Right lobe of liver (tissue), 6 donors: ENCODE data around the gene PRR16. TPM values are rescaled to one million over a fixed set of nuclear protein-coding genes. Genes with fewer than 3 reads are reported as not detected.

Source experiments
- ATAC-seq, 4 donors: fragments of 200-7000 bp; cut with Tn5 transposase; one replicate each; pipeline ENCODE4 v1.9.1; 2020; ENCODE audit warnings: mild to moderate bottlenecking in 4 of 4, moderate library complexity in 4 of 4
- DNase-seq, 3 donors: peaks; one replicate each; pipeline ENCODE4 v3.0.0-alpha.2; 2020
- H3K27ac ChIP-seq, 3 donors: fragments of 200-600 bp; one replicate each; pipeline ENCODE4 v1.8.0; 2022
- H3K27me3 ChIP-seq, 2 donors: fragments of 200-600 bp; one replicate each; pipeline ENCODE4 v1.8.0; 2022
- H3K36me3 ChIP-seq, 4 donors: fragments of 200-600 bp; sonication (generic) in 1 of 4; one replicate each; pipeline versions ENCODE4 v1.5.1 to v1.8.0; 2017 to 2022; ENCODE audit warnings: control low read depth in 1 of 4
- H3K4me1 ChIP-seq, 4 donors: fragments of 200-600 bp; sonication (generic) in 1 of 4; one replicate each; pipeline versions ENCODE4 v1.5.1 to v1.8.0; 2017 to 2022; ENCODE audit warnings: control low read depth in 1 of 4
- H3K4me3 ChIP-seq, 3 donors: fragments of 200-600 bp; one replicate each; pipeline ENCODE4 v1.8.0; 2022
- H3K9me3 ChIP-seq, 4 donors: fragments of 200-600 bp; sonication (generic) in 1 of 4; one replicate each; pipeline versions ENCODE4 v1.5.1 to v1.8.0; 2017 to 2022; ENCODE audit warnings: control low read depth in 1 of 4
- CTCF ChIP-seq, 4 donors: fragments of 200-600 bp in 3 of 4; fragments of 450-650 bp in 1 of 4; IDR thresholded peaks; one replicate each; pipeline versions ENCODE4 v1.5.1 to v1.8.0; 2016 to 2022; ENCODE audit warnings: antibody characterized with exemption in 4 of 4, mild to moderate bottlenecking in 2 of 4
- POLR2A ChIP-seq: fragments of 450-650 bp; IDR thresholded peaks from one replicate; pipeline ENCODE4 v1.6.1; 2017; ENCODE audit warnings: antibody characterized with exemption, mild to moderate bottlenecking
- WGBS: methylation state at CpG from one replicate; pipeline ENCODE4 v1.1.6; 2018; ENCODE audit warnings: low coverage, low lambda C conversion rate; ENCODE audit not compliant: insufficient coverage; ENCODE audit errors: missing lambda C conversion rate; 5-methylcytosine and 5-hydroxymethylcytosine counted together
- intact Hi-C, 2 donors: fragments of 100-400 bp; cut with DNase I; formaldehyde crosslinking; loops; one replicate each; pipeline versions ENCODE4 v1.11.2 to v1.14.1; 2022
- total RNA-seq, 6 experiments: library from RNA; depleted of rRNA in 2 of 6; stranded (reverse); fragments of >200 nt in 2 of 6; fragmentation: NEBNext Ultra II Directional in 3 of 6; extraction: Animal tissue kit (Norgen Biotek cat#: 25700) in 3 of 6; gene quantifications; one replicate each; pipeline versions ENCODE4 v1.1.0 to v1.2.4, GENCODE V29; 2016 to 2023
- donor health status: DM: no; HTN: yes; CAD: no.
- donor health status: DM: no; HTN: no; CAD: no.
- donor health status: DM: no; HTN: no; CAD: no.
- donor health status: DM: no; HTN: yes; CAD: no.
- donor health status: DM: no; HTN: yes; CAD: no.

Gene PRR16
- total RNA-seq, 6 experiments from 2014 or later = 0.16 to 1.2 (median 0.39) TPM; not detected in 1

- WGBS = 33% methylated on average over 1 of the region's 1 CpG
- H3K27ac ChIP-seq = no peak overlapping the region
- no peak for TF ChIP-seq CTCF (IDR thresholded peaks at IDR 0.05)
- TF ChIP-seq POLR2A = no peak
- no peaks in the 10 kb centered on the region for H3K36me3 ChIP-seq
- DNase-seq (no peak), ATAC-seq (no peak)
- H3K9me3 ChIP-seq = no peaks in the 10 kb centered on the region
- H3K27me3 ChIP-seq = no peaks in the 10 kb centered on the region
- intact Hi-C loops = no loop called here
- no peak overlapping the region for H3K4me3 ChIP-seq
- no peaks in the 10 kb centered on the region for H3K4me1 ChIP-seq
Observed at GRCh38 chr5:120605325-120606079, 141.4 kb downstream of the PRR16 start.

- Histone ChIP-seq H3K27me3 (no peaks in the 10 kb centered on the region), H3K4me1 (no peaks in the 10 kb centered on the region), H3K27ac (no peak overlapping the region), H3K9me3 (no peaks in the 10 kb centered on the region), H3K36me3 (no peaks in the 10 kb centered on the region), H3K4me3 (no peak overlapping the region)
- TF ChIP-seq CTCF (IDR thresholded peaks at IDR 0.05) (no peak), POLR2A (no peak)
- intact Hi-C loops = no loop called here
- WGBS = 82% methylated on average over 1 of the region's 1 CpG
- DNase-seq (no peak), ATAC-seq (no peak)
Observed at GRCh38 chr5:120609570-120609969, 145.5 kb downstream of the PRR16 start.

GRCh38 chr5:120610145-120610544, 146.0 kb downstream of the PRR16 start:
- DNase-seq (no peak), ATAC-seq (no peak)
- Histone ChIP-seq H3K4me1 (no peaks in the 10 kb centered on the region), H3K36me3 (no peaks in the 10 kb centered on the region), H3K27me3 (no peaks in the 10 kb centered on the region), H3K27ac (no peak overlapping the region), H3K9me3 (no peaks in the 10 kb centered on the region), H3K4me3 (no peak overlapping the region)
- 65% methylated on average over 2 of the region's 2 CpGs for WGBS
- intact Hi-C loops = no loop called here
- TF ChIP-seq CTCF (IDR thresholded peaks at IDR 0.05) (no peak), POLR2A (no peak)

GRCh38 chr5:120613729-120614128, 149.6 kb downstream of the PRR16 start:
- H3K27me3 ChIP-seq = no peaks in the 10 kb centered on the region
- no peak for TF ChIP-seq CTCF (IDR thresholded peaks at IDR 0.05)
- TF ChIP-seq POLR2A = no peak
- ATAC-seq = no peak
- intact Hi-C loops = no loop called here
- H3K4me3 ChIP-seq = no peak overlapping the region
- no peak overlapping the region for H3K27ac ChIP-seq
- H3K36me3 ChIP-seq = no peaks in the 10 kb centered on the region
- no peaks in the 10 kb centered on the region for H3K9me3 ChIP-seq
- H3K4me1 ChIP-seq = no peaks in the 10 kb centered on the region
- DNase-seq = no peak
